ENCODE data around the gene PUSL1.

The PUSL1 gene

GRCh38 chr1:1290238-1290731 is 18.1 kb upstream of the PUSL1 start:
- no peak overlapping the region for H3K9ac ChIP-seq (ENCODE audit: low read depth, low read length)
- no peaks in the 10 kb centered on the region for H3K36me3 ChIP-seq (ENCODE audit: control insufficient read depth, insufficient read depth, low read length)
- no peak overlapping the region for H3K4me3 ChIP-seq (ENCODE audit: low read depth, low read length)
- H3K27me3 ChIP-seq (ENCODE audit: control insufficient read depth, insufficient read depth, low read length): no peaks in the 10 kb centered on the region
- H3K27ac ChIP-seq (ENCODE audit: low read depth, low read length): no peak overlapping the region
- no peaks in the 10 kb centered on the region for H3K9me3 ChIP-seq (ENCODE audit: control insufficient read depth, insufficient read depth, low read length)
- no peaks in the 10 kb centered on the region for H3K4me1 ChIP-seq (ENCODE audit: control insufficient read depth, insufficient read depth, low read length)

DNA sequence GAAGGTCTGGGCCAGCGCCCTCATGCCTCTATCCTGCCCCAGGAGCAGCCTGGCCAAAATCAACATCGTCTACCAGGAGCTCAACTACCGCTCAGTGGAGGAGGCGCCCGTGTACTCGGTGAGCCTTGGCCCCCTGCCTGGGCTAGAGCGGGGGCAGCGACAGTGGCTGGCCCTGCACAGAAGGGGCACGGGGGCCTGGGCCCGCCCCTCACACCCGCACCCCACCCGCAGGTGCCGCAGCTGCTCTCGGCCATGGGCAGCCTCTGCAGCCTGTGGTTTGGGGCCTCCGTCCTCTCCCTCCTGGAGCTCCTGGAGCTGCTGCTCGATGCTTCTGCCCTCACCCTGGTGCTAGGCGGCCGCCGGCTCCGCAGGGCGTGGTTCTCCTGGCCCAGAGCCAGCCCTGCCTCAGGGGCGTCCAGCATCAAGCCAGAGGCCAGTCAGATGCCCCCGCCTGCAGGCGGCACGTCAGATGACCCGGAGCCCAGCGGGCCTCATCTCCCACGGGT is 17.3 kb upstream of the PUSL1 start:
- H3K27me3 ChIP-seq (ENCODE audit: control insufficient read depth, insufficient read depth, low read length): no peaks in the 10 kb centered on the region
- H3K4me1 ChIP-seq (ENCODE audit: control insufficient read depth, insufficient read depth, low read length): no peaks in the 10 kb centered on the region
- H3K27ac ChIP-seq (ENCODE audit: low read depth, low read length): no peak overlapping the region
- no peak overlapping the region for H3K9ac ChIP-seq (ENCODE audit: low read depth, low read length)
- no peaks in the 10 kb centered on the region for H3K36me3 ChIP-seq (ENCODE audit: control insufficient read depth, insufficient read depth, low read length)
- no peak overlapping the region for H3K4me3 ChIP-seq (ENCODE audit: low read depth, low read length)
- no peaks in the 10 kb centered on the region for H3K9me3 ChIP-seq (ENCODE audit: control insufficient read depth, insufficient read depth, low read length)

DNA sequence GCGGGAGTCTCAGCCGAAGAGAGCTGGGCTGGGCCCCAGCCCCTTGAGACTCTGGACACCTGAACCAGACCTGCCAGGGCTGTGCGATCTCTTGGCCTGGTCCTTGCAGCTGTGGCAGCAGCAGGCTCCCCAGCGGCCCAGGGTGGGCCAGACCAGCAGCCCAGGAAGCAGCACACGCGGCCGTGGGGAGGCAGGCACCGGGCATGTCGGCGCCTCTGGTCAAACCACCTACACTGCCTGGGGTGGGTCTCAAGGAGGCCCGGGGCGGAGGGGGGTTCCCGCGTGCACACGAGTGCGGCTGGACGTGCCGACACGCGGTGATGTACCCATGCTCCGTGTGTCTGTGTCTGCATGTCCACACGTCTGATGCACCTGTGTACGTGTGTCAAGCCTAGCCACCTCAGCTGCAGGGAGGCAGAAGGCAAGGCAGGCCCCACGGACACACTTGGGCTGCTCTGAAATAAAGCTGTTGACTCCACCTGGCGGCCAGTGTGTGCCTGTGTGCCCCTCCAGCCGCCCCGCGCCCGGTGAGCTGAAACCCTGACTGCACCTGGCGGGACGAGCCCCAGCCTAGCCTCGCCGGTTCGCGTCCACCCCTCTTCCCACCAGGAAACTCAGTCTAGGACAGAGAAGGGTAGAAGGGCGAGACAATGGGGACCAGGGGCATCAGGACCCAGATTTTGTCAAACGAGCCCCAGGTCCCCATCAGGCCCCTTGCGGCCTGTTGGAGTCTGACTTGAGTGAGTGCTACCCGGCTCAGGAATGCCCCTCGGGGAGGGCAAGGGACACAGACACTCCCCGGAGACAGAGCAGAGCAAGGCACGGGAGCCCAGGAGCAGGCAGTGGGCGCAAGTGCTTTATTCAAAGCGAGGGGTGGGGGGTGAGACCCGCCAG is 16.6 kb upstream of the PUSL1 start:
- H3K4me1 ChIP-seq (ENCODE audit: control insufficient read depth, insufficient read depth, low read length): no peaks in the 10 kb centered on the region
- no peak overlapping the region for H3K27ac ChIP-seq (ENCODE audit: low read depth, low read length)
- H3K9ac ChIP-seq (ENCODE audit: low read depth, low read length): no peak overlapping the region
- no peaks in the 10 kb centered on the region for H3K9me3 ChIP-seq (ENCODE audit: control insufficient read depth, insufficient read depth, low read length)
- H3K27me3 ChIP-seq (ENCODE audit: control insufficient read depth, insufficient read depth, low read length): no peaks in the 10 kb centered on the region
- no peak overlapping the region for H3K4me3 ChIP-seq (ENCODE audit: low read depth, low read length)
- no peaks in the 10 kb centered on the region for H3K36me3 ChIP-seq (ENCODE audit: control insufficient read depth, insufficient read depth, low read length)

- Histone ChIP-seq H3K4me1 (ENCODE audit: control insufficient read depth, insufficient read depth, low read length) (no peaks in the 10 kb centered on the region), H3K36me3 (ENCODE audit: control insufficient read depth, insufficient read depth, low read length) (no peaks in the 10 kb centered on the region), H3K27me3 (ENCODE audit: control insufficient read depth, insufficient read depth, low read length) (no peaks in the 10 kb centered on the region), H3K9ac (ENCODE audit: low read depth, low read length) (no peak overlapping the region), H3K4me3 (ENCODE audit: low read depth, low read length) (no peak overlapping the region), H3K9me3 (ENCODE audit: control insufficient read depth, insufficient read depth, low read length) (no peaks in the 10 kb centered on the region), H3K27ac (ENCODE audit: low read depth, low read length) (no peak overlapping the region)
Observed at GRCh38 chr1:1292442-1292779, 16.0 kb upstream of the PUSL1 start.

GRCh38 chr1:1292851-1293250 is 15.5 kb upstream of the PUSL1 start:
- Histone ChIP-seq H3K4me3 (ENCODE audit: low read depth, low read length) (no peak overlapping the region), H3K27ac (ENCODE audit: low read depth, low read length) (no peak overlapping the region), H3K9ac (ENCODE audit: low read depth, low read length) (no peak overlapping the region), H3K36me3 (ENCODE audit: control insufficient read depth, insufficient read depth, low read length) (no peaks in the 10 kb centered on the region), H3K27me3 (ENCODE audit: control insufficient read depth, insufficient read depth, low read length) (no peaks in the 10 kb centered on the region), H3K9me3 (ENCODE audit: control insufficient read depth, insufficient read depth, low read length) (no peaks in the 10 kb centered on the region), H3K4me1 (ENCODE audit: control insufficient read depth, insufficient read depth, low read length) (no peaks in the 10 kb centered on the region)

DNA sequence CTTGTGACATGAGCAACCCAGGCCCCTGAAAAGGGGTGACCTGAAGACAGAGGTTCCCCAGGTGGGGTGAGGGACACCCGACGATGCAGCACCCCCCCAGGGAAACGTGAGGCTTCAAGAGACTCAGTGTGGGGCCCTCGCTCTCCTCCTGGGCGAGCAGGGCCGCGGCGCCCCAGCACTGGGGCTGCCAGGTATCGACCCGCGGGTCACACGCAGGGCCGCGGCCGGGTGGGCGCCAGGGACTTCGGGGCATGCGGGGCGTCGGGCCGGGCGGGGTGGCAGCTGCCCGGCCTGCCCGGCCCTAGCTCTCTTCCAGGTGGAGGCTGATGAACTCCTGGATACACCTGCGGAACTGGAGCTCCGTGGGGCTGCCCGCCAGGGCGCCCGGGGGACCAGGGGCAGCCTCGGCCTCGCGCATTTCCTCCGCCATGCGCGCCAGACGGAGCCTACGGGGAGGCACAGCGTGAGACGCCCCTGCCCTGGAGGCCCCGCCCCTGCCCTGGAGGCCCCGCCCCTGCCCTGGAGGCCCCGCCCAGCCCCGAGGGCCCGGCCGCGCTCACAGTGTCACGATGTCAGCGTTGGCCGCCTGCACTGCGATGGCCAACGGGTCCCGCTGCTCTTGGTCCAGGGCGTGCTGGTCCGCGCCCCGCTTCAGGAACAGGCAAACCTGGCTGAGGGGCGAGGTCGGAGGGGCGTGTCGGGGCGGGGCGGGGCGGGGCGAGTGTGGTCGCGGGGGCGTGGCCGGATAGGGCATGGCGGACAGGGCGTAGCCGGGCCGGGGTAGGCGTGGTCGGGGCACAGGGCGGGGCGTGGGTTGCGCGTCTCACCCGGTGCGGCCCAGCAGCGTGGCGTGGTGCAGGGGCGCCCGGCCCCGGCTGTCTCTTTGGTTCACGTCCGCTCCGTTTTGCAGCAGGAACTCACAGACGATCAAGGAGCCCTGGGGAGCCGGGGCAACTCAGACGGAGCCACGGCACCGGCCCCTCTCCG is 14.8 kb upstream of the PUSL1 start:
- no peaks in the 10 kb centered on the region for H3K9me3 ChIP-seq (ENCODE audit: control insufficient read depth, insufficient read depth, low read length)
- no peak overlapping the region for H3K27ac ChIP-seq (ENCODE audit: low read depth, low read length)
- H3K36me3 ChIP-seq (ENCODE audit: control insufficient read depth, insufficient read depth, low read length): no peaks in the 10 kb centered on the region
- H3K4me1 ChIP-seq (ENCODE audit: control insufficient read depth, insufficient read depth, low read length): no peaks in the 10 kb centered on the region
- H3K27me3 ChIP-seq (ENCODE audit: control insufficient read depth, insufficient read depth, low read length): no peaks in the 10 kb centered on the region
- no peak overlapping the region for H3K9ac ChIP-seq (ENCODE audit: low read depth, low read length)
- H3K4me3 ChIP-seq (ENCODE audit: low read depth, low read length): peak overlapping the region; percentile 46; the same call in 1 of the 2 replicates

- no peak overlapping the region for H3K9ac ChIP-seq (ENCODE audit: low read depth, low read length)
Observed at GRCh38 chr1:1294250-1294890, 14.0 kb upstream of the PUSL1 start.

GRCh38 chr1:1295154-1295923 is 13.1 kb upstream of the PUSL1 start:
- Histone ChIP-seq H3K9me3 (ENCODE audit: control insufficient read depth, insufficient read depth, low read length) (no peaks in the 10 kb centered on the region), H3K27me3 (ENCODE audit: control insufficient read depth, insufficient read depth, low read length) (no peaks in the 10 kb centered on the region), H3K9ac (ENCODE audit: low read depth, low read length) (no peak overlapping the region), H3K4me3 (ENCODE audit: low read depth, low read length) (no peak overlapping the region), H3K36me3 (ENCODE audit: control insufficient read depth, insufficient read depth, low read length) (no peaks in the 10 kb centered on the region), H3K27ac (ENCODE audit: low read depth, low read length) (no peak overlapping the region), H3K4me1 (ENCODE audit: control insufficient read depth, insufficient read depth, low read length) (no peaks in the 10 kb centered on the region)

More at GRCh38 chr1:1294250-1294890, 14.0 kb upstream of the PUSL1 start:
- Histone ChIP-seq H3K4me1 (ENCODE audit: control insufficient read depth, insufficient read depth, low read length) (no peaks in the 10 kb centered on the region), H3K27ac (ENCODE audit: low read depth, low read length) (no peak overlapping the region), H3K27me3 (ENCODE audit: control insufficient read depth, insufficient read depth, low read length) (no peaks in the 10 kb centered on the region), H3K4me3 (ENCODE audit: low read depth, low read length) (peak overlapping the region; percentile 46; the same call in 1 of the 2 replicates), H3K9me3 (ENCODE audit: control insufficient read depth, insufficient read depth, low read length) (no peaks in the 10 kb centered on the region), H3K36me3 (ENCODE audit: control insufficient read depth, insufficient read depth, low read length) (no peaks in the 10 kb centered on the region)

GRCh38 chr1:1296070-1297061 is 12.0 kb upstream of the PUSL1 start:
- Histone ChIP-seq H3K27me3 (ENCODE audit: control insufficient read depth, insufficient read depth, low read length) (no peaks in the 10 kb centered on the region), H3K9ac (ENCODE audit: low read depth, low read length) (no peak overlapping the region), H3K9me3 (ENCODE audit: control insufficient read depth, insufficient read depth, low read length) (no peaks in the 10 kb centered on the region), H3K4me3 (ENCODE audit: low read depth, low read length) (no peak overlapping the region), H3K36me3 (ENCODE audit: control insufficient read depth, insufficient read depth, low read length) (no peaks in the 10 kb centered on the region), H3K27ac (ENCODE audit: low read depth, low read length) (no peak overlapping the region), H3K4me1 (ENCODE audit: control insufficient read depth, insufficient read depth, low read length) (no peaks in the 10 kb centered on the region)

Data from HUES48 (cell line).